Fibroblast of peridontal ligament (primary cell): Measurements from ENCODE around the gene HNRNPD.
A peak's percentile ranks its signal among the peaks of the same experiment; 100 is the strongest.
"Not testable (repeated sequence)": the region's sequence is repeated elsewhere in the genome, so short reads cannot be mapped to it uniquely, and the experiment has no call there.

Experiments
- DNase-seq: peaks from one replicate; pipeline ENCODE4 v3.0.0-alpha.2; 2010; ENCODE audit errors: extremely low read depth

The HNRNPD gene

DNA sequence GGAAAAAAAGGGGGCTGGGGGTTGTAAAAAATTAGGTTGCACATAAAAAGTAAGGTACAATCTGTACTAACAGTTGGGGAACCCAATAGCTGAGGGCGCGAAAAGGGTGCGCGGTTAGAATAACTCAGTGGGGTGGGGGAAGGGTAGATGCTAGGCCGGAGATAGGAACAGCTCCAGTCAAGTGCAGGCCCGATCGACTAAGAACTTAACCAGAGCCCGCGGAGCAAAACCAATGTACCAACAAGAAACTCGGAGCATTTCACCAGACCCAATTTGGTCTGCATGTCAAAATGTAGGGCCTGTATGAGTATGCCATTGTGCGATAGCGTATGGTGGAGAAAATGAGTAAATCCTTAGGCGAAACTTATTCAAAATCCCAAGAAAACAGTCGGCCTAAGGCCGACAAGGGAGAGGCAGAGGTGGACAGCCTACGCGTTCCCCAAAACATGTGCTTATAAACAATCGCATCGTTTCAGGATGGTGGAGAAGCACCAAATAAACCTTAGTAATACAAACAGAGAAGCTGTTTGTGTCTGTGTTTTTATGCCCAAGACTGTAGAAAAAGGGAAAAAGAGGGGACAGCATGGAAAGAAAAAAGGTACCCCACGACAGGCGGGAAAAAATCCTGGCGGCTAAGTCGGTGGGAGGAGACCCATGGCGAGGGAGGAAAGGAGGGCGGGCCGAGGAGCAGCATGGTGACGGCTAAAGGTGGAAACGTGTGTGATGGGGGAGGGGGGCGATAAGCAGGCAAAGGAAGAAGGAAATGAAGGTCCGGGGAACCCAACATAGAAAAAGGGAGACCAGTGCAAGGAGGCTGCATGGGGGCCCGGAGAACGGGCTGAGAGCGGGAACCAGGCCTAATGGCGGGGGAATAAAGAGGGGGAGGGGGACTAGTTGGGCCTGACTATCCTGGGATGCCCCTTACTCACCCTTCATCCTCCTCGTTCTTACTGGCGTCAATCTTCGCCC is 990 bp downstream of the HNRNPD start:
- peak; percentile 41 for DNase-seq

DNA sequence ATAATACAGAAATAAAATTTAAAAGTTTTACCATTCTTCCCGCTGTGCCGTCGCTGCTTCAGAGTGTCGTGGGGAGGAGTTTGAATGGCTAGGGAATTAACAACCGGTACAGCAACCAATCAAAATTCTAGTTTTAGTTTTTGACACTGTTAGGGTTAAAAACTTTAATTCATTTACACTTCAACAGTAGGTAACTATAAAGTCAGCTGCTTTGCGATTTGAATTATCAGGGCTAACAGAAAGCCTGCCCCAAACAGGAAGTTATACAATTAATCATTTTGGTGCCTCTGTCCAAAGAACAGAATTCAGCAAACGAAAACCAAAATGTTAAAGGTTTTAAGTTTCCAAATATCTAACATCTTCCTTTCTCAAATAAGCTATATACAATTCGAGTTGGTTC is 2.3 kb downstream of the HNRNPD start:
- peak; percentile 33 for DNase-seq

DNA sequence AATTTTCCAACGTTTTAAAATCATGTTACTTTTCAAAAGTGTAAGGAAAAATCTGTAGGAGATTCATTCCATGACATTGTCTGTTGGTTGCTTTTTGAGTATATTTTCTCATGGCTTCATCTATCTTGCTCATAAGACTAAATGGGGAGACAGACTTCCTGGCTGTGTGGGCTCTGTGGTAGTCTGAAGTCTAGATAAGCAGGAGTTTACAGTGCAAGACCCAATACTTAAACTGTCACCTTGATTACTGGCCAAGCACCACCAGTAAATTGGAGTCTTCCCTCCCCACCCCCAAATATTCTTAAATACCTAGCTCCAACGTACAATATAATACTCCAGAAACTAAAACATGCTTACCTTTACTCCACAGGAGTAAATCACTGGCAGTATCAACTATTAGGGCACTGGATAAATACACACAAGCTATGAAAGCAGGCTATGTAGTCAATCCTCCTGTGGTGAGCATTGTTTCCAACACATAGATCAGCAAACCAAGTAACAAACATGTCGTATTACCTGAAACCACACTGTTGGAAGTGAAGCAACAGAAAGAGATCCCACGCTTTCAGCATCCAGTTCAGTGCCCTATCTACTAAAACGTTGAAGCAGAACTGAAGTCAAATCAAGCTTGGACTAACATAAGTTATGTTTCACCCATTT is 6.2 kb downstream of the HNRNPD start:
- DNase-seq, result no peak

DNA sequence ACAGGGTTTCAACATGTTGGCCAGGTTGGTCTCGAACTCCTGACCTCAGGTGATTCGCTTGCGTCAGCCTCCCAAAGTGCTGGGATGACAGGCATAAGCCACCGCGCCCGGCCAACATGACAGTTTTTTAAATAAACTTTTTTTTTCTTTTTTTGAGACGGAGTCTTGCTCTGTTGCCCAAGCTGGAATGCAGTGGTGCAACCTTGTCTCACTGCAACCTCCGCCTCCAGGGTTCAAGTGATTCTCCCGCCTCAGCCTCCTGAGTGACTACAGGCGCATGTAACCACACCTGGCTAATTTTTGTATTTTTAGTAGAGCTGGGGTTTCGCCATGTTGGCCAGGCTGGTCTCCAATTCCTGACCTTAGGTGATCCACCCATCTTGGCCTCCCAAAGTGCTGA is 7.4 kb downstream of the HNRNPD start:
- not testable (repeated sequence) for DNase-seq

DNA sequence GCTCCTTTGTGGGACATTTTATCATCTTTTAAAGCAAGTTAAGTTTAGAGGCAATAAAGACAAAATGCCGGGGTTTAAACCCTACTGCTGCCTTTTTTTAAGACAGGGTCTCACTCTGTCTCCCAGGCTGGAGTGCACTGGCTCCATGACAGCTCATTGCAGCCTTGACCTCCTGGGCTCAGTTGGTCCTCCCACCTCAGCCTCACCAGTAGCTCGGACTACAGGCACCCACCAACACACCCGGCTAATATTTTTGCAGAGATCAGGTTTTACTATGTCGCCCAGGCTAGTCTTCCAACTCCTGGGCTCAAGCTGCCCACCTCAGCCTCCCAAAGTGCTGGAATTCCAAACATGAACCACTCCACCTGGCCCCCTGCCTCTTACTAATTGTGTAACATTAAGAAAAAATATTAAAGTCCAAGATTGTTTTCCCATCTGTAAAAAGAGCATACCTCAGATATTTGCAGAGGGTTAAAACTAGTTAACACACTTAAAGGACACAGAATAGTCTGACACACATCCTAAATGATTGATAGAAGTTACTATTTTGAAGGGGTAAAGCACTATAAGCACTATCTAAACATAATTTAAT is 9.8 kb downstream of the HNRNPD start:
- no peak for DNase-seq

DNA sequence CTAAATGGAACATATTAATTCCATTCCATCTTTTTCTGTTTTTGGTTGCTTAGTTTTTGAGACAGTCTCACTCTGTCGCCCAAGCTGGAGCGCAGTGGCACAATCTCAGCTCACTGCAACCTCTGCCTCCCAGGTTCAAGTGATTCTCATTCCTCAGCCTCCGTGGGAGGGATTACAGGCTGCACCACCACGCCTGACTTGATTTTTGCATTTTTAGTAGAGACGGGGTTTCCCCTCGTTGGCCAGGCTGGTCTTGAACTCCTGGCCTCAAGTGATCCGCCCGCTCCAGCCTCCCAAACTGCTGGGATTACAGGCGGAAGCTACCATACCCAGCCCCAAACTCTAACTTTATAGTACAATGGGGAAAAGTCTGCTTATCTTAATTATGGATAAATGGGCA is 11.2 kb downstream of the HNRNPD start:
- DNase-seq, result no peak

DNA sequence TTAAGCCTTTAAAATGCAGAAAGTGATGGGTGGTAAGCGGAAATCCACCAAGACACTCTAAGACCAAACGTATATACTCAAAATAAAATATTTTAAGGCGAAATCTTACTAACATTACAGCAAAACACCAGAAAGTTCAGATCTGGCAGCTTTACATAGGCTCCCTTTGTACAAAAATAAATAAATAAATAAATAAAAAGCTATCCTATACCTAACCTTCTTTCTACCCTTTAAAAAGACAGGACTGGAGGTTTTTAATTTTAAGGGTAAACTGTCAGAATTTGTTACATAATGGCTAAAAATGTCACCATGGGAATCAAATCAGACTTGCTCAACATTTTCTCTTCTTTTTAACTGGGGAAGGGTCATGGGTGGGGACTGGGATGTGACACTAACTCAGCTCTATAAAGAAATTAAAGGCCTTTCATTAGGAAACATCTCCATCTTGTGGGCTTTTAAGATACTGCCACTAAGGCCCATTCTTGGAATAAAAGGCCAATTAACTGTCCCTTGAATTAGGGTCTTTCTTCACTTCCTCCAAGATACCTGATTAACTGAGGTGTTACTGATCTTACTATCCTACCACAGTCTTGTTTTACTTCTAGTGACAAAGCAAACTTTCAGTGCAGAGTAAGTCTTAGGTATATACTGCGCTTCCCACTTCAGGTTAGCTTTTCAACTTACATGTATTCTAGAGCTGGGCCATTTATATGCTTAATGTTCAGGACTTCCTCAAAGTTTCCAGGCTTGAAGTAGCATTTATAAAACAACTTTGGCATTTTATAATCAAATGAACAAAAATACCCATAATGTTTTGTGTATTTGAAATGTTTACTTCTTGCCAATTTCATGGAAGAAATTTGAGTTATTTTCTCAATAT is 13.3 kb downstream of the HNRNPD start:
- peak; percentile 54 for DNase-seq

DNA sequence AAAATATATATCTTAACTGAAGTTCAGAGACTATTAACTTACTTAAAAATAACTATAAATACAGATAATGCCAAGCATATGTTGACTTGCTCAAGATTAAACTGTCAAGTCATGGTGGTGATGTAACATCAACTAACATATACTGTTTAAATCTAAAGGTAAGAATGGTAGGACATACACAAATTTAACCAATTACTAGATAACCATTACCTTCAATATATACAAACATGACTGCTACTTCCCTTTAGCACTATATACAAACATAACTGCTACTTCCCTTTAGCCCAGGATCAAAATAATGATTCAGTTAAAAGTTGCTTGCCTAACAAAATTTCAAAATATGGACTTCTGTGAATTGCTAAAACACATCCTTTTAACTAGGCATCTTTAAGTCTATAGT is 14.9 kb downstream of the HNRNPD start:
- DNase-seq, result peak; percentile 12

DNA sequence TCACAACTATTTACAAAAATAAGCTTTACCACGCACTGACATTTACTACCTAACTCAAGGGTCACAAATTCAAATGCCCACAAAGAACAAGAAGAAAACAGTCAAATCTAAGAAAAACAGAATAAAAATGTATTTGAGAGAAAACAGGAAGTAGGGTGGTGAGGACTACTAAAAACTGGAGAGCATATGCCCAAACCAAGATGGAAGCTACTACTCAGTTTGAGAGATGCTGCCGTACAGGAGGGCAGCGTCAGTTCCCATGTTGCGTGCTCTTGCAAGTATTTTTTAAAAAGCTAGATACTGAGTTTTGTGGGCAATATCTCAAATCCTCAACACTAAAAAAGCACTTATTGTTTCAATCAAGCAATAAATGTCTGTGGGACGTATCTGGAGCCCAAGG is 16.2 kb downstream of the HNRNPD start:
- no peak for DNase-seq

DNA sequence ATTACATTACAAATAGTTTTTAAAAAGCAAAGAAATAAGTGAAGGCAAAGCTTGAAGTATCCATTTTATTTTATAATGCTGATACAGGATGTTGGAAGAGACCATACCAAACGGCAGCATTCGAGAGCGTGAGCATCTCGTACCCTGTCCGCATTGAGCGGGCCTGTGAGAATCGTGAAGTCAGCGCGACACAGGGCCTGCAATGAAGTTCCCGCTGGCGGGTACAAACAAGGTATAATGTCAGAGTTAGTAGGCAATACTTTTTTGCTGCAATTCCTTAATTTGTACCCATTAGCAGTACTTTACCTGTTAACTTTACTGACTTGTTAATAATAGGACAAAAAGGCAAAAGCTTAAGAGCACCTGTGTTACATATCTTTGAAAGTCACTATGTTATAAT is 19.0 kb downstream of the HNRNPD start:
- no peak for DNase-seq

DNA sequence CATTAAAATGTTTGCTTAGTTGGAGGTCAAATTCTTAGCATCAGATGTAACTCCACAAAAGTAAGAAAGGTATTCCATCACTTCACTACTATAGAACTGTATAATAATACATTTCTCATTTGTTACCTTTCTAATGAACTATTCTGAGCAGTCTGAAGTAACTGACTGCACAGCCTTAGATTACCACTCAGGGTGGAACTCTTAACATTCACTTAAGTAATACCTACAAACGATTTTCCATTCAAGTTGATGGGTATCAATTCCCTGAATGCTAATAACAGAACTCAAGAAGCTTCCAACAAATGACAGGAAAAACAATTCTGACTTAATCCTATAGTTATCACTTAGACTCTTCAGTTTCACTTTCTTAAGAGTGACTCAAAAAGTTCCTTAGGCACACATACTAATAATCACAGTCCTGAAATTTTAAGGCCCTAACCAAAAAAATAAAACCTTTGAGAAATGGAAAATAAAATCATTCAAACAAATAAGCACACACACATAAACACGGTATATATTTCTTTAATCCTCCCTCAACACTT is 20.9 kb downstream of the HNRNPD start:
- DNase-seq, result peak; percentile 37

DNA sequence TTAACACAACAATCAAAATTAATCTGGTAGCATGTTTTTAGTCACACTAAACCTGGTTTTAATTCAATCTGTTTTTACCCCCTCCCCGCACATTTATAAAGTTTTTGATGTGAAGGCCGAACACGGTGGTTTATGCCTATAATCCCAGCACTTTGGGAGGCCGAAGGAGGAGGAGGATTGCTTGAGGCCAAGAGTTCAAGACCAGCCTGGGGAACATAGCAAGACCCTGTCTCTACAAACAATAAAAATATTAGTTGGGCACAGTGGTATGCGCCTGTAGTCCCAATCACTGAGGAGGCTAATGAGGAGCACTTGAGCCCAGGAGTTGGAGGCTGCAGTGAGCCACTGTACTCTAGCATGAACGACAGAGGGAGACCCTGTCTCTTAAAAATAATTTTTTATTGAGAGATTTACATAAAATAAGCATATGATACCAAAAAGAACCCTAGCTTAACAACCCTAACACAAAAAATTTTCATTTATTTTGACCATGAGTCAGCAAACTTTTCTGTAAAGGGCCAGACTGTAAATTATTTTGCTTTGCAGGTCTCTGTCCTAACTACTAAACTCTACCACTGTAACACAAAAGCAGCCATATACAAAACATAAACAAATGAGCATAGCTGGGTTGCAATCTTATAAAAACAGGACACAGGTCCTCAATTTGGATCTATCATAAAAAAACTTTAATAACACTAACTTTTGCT is 21.5 kb downstream of the HNRNPD start:
- peak; percentile 18 for DNase-seq

DNA sequence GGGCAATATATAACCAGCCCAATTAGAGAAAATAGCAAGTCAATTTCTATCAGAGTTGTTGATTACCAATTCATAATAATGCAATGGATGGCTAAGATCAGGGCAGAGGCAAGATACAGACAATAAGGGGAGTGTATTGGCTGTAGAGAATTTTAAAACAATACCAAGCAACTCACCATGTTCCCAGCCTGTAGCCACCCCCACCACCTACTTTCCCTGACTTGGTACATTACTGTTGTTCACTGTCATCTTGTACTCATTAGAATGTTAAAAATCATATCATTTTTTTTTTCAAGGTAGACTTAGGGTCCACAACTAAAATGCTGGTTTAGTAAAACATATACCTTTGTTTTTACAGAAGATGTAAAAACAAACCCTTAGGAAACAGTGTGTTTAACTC is 27.7 kb downstream of the HNRNPD start:
- DNase-seq, result no peak

DNA sequence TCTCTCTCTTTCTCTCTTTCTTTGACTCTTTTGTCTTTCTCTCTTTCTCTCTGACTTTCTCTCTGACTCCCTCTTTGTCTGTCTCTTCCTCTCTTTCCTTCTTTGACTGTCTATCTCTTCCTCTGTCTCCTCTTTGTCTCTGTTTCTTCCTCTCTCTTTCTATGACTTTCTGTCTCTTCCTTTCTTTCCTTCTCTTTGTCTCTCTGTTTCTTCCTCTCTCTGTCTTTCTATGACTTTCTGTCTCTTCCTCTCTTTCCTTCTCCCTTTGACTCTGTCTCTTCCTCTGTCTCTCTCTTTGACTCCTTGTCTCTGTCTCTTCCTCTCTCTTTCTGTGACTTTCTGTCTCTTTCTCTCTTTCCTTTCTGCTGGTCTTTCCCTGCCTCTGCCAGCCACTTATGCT is 38.7 kb downstream of the HNRNPD start:
- no peak for DNase-seq

DNA sequence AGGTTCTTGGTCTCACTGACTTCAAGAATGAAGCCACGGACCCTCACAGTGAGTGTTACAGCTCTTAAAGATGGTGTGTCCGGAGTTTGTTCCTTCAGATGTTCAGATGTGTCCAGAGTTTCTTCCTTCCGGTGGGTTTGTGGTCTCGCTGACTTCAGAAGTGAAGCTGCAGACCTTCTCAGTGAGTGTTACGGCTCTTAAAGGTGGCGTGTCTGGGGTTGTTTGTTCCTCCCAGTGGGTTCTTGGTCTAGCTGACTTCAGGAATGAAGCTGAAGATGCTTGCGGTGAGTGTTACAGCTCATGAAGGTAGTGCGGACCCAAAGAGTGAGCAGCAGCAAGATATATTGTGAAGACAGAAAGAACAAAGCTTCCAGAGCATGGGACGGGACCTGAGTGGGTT is 40.1 kb downstream of the HNRNPD start:
- DNase-seq, result not testable (repeated sequence)

DNA sequence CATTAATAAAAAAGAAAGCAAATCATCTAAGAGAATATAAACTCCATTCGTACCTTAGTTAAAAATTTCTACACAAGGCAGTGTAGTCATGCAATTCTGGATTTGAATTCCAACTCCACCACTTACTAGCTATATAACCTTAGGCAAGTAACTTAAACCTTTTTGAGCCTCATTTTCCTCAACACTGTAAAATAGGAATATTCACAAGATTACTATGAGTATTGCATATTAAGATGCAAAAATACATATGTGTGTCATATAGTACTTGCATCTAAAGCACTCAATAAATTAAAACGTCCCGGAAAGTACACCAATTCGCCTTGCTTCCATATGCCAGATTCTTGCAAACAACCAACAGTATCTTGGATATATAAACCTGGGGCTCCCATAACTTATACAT is 42.0 kb downstream of the HNRNPD start:
- DNase-seq, result no peak

DNA sequence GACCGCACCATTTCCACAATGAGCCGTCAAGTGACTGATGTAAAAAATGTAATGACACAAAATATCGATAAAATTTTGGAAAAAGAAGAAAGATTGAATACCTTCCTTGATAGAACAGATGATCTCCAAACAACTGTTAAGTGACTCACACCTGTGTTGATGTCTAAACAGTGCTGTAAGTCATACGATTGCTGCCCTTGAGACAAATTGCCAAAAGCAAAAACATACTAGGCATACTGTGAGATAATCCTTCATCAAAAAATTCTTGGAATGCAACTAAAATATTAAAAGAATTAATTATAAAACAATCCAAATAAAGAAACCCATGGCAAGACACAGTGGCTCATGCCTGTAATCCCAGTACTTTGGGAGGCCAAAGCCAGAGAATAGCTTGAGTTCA is 53.4 kb downstream of the HNRNPD start:
- DNase-seq, result no peak

DNA sequence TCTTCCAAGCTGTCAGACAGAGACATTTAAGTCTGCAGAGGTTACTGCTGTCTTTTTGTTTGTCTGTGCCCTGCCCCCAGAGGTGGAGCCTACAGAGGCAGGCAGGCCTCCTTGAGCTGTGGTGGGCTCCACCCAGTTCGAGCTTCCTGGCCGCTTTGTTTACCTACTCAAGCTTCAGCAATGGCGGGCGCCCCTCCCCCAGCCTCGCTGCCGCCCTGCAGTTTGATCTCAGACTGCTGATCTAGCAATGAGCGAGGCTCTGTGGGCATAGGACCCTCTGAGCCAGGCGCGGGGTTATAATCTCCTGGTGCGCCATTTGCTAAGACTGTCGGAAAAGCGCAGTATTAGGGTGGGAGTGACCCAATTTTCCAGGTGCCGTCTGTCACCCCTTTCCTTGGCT is 70.7 kb downstream of the HNRNPD start:
- DNase-seq, result not testable (repeated sequence)
